ENCODE measurements around the gene XPR1.
"Not testable (repeated sequence)": the region's sequence is repeated elsewhere in the genome, so short reads cannot be mapped to it uniquely, and the experiment has no call there.

Gene XPR1

DNA sequence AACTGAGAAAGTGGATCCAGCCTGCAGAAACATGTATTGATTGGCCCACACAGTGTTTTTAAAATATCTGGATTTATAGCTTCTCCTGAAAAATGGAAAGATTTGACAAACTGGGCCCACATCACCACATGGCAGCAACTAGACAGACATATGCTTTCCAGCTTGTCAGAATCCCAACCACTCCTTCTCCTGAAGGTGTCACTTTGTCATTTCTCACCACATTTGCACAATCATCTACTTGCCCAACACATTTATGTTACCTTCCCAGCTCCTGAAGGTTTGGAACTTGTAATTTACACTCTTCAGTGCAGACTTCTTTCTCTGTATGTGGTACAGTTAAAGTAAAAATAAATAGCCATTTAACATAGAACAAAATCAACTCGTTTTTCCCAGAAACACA, 154.8 kb downstream of the XPR1 start:
- Histone ChIP-seq H3K4me2 (ENCODE audit: low read depth, low read length, poor library complexity, severe bottlenecking) (no peak overlapping the region), H3K4me3 (ENCODE audit: insufficient read depth, low read length, poor library complexity, severe bottlenecking) (no peak overlapping the region), H3K27me3 (ENCODE audit: low read length) (no peaks in the 10 kb centered on the region), H3K9me2 (replicated peaks; ENCODE audit: insufficient read depth, low read length) (no peaks in the 10 kb centered on the region), H2AFZ (ENCODE audit: low read depth, low read length, severe bottlenecking) (no peak overlapping the region), H3F3A (ENCODE audit: insufficient read depth) (no peaks in the 10 kb centered on the region), H3K9me3 (ENCODE audit: insufficient read depth, low read length) (no peaks in the 10 kb centered on the region), H3K36me3 (ENCODE audit: low read length) (no peaks in the 10 kb centered on the region), H3K9ac (ENCODE audit: low read length) (no peak overlapping the region), H3K79me2 (ENCODE audit: insufficient read depth, low read length) (no peaks in the 10 kb centered on the region), H4K20me1 (ENCODE audit: low read depth, low read length) (no peaks in the 10 kb centered on the region), H3K27ac (ENCODE audit: low read depth, low read length) (no peak overlapping the region)
- no peak for TF ChIP-seq EZH2phosphoT487 (conservative IDR thresholded peaks at IDR 0.05; ENCODE audit: low read length)
- TF ChIP-seq, protein P1, sequence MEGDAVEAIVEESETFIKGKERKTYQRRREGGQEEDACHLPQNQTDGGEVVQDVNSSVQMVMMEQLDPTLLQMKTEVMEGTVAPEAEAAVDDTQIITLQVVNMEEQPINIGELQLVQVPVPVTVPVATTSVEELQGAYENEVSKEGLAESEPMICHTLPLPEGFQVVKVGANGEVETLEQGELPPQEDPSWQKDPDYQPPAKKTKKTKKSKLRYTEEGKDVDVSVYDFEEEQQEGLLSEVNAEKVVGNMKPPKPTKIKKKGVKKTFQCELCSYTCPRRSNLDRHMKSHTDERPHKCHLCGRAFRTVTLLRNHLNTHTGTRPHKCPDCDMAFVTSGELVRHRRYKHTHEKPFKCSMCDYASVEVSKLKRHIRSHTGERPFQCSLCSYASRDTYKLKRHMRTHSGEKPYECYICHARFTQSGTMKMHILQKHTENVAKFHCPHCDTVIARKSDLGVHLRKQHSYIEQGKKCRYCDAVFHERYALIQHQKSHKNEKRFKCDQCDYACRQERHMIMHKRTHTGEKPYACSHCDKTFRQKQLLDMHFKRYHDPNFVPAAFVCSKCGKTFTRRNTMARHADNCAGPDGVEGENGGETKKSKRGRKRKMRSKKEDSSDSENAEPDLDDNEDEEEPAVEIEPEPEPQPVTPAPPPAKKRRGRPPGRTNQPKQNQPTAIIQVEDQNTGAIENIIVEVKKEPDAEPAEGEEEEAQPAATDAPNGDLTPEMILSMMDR (IDR thresholded peaks at IDR 0.05; ENCODE audit: insufficient read depth, low read length, poor library complexity, severe bottlenecking): no peak

DNA sequence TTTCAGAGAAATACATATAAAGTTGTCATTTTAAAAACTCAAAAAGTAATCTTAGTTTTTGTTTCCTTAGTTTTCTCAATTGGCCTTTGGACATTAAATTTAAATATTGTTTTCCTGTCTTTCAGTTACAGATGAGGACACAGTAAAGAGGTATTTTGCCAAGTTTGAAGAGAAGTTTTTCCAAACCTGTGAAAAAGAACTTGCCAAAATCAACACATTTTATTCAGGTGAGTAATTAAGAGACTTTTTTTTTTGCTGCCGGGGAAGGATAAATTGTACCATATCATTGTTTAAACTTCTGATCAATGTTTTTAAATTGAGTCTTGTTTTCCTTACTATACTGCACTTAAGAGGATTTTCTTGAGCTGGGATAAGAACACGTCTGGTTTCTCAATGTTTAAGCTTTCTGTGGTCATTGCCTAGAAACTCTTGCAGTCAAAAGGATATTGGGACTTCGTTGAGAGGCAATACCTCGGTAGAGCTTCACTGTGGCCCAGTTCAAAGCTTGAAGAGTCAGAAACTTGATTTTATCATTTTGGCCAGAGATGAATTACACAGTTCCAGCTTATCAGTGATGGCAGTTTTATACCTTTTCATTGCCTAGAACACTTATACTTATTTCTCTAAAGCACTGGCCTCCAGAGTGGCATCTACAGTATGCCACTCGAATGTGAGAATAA, 155.9 kb downstream of the XPR1 start:
- Histone ChIP-seq H3K9me3 (ENCODE audit: insufficient read depth, low read length) (no peaks in the 10 kb centered on the region), H3K79me2 (ENCODE audit: insufficient read depth, low read length) (no peaks in the 10 kb centered on the region), H3K9ac (ENCODE audit: low read length) (no peak overlapping the region), H4K20me1 (ENCODE audit: low read depth, low read length) (no peaks in the 10 kb centered on the region), H2AFZ (ENCODE audit: low read depth, low read length, severe bottlenecking) (no peak overlapping the region), H3K27ac (ENCODE audit: low read depth, low read length) (no peak overlapping the region), H3K4me3 (ENCODE audit: insufficient read depth, low read length, poor library complexity, severe bottlenecking) (no peak overlapping the region), H3K4me2 (ENCODE audit: low read depth, low read length, poor library complexity, severe bottlenecking) (no peak overlapping the region), H3K9me2 (replicated peaks; ENCODE audit: insufficient read depth, low read length) (no peaks in the 10 kb centered on the region), H3F3A (ENCODE audit: insufficient read depth) (no peaks in the 10 kb centered on the region), H3K27me3 (ENCODE audit: low read length) (no peaks in the 10 kb centered on the region), H3K36me3 (ENCODE audit: low read length) (no peaks in the 10 kb centered on the region)
- TF ChIP-seq, protein P1 (IDR thresholded peaks at IDR 0.05; ENCODE audit: insufficient read depth, low read length, poor library complexity, severe bottlenecking): no peak
- no peak for TF ChIP-seq EZH2phosphoT487 (conservative IDR thresholded peaks at IDR 0.05; ENCODE audit: low read length)

DNA sequence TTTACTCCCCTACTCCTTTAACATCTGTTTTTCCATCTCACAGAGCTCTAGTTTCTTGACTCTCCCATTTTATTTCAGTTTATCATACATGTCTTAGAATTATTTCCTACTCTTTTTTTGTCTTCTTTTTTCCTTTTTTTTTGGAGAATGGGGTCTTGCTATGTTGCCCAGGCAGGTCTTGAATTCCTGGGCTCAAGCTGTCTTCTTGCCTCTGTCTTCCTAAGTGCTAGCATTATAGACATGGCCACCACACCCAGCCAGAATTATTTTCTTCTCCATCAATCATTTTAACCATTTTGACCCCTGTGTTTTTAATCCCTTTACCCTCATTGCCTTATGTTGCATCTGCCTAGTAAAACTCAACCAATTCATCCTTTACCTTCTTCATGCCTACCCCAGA, 157.6 kb downstream of the XPR1 start:
- peaks cover 4% of the 10 kb centered on the region; the same call in 1 of the 2 replicates for H3F3A ChIP-seq (ENCODE audit: insufficient read depth)
- TF ChIP-seq EZH2phosphoT487 (conservative IDR thresholded peaks at IDR 0.05; ENCODE audit: low read length): no peak
- TF ChIP-seq, protein P1 (IDR thresholded peaks at IDR 0.05; ENCODE audit: insufficient read depth, low read length, poor library complexity, severe bottlenecking): no peak
- H3K27me3 ChIP-seq (ENCODE audit: low read length): no peaks in the 10 kb centered on the region
- H3K79me2 ChIP-seq (ENCODE audit: insufficient read depth, low read length): no peaks in the 10 kb centered on the region
- H3K9ac ChIP-seq (ENCODE audit: low read length): no peak overlapping the region
- no peaks in the 10 kb centered on the region for H3K36me3 ChIP-seq (ENCODE audit: low read length)
- H3K9me2 ChIP-seq (replicated peaks; ENCODE audit: insufficient read depth, low read length): no peaks in the 10 kb centered on the region
- H2AFZ ChIP-seq (ENCODE audit: low read depth, low read length, severe bottlenecking): no peak overlapping the region
- H3K4me3 ChIP-seq (ENCODE audit: insufficient read depth, low read length, poor library complexity, severe bottlenecking): no peak overlapping the region
- no peak overlapping the region for H3K4me2 ChIP-seq (ENCODE audit: low read depth, low read length, poor library complexity, severe bottlenecking)
- H4K20me1 ChIP-seq (ENCODE audit: low read depth, low read length): no peaks in the 10 kb centered on the region
- H3K9me3 ChIP-seq (ENCODE audit: insufficient read depth, low read length): no peaks in the 10 kb centered on the region
- H3K27ac ChIP-seq (ENCODE audit: low read depth, low read length): no peak overlapping the region

DNA sequence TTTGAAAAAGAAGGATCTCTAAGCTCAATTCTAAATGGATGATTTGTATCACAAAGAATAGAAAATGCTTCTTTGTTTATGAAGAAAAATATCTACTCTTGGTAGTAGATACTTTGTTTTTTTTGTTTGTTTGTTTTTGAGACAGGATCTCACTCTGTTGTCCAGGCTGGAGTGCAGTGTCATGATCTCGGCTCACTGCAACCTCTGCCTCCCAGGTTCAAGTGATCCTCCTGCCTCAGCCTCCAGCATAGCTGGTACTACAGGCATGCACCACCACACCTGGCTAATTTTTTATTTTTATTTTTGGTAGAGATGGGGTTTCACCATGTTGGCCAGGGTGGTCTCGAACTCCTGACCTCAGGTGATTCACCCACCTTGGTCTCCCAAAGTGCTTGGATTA, 159.3 kb downstream of the XPR1 start:
- not testable (repeated sequence) for H3K27ac ChIP-seq (ENCODE audit: low read depth, low read length); H3K27me3 ChIP-seq (ENCODE audit: low read length); H3K9me2 ChIP-seq (replicated peaks; ENCODE audit: insufficient read depth, low read length); H4K20me1 ChIP-seq (ENCODE audit: low read depth, low read length); H3K36me3 ChIP-seq (ENCODE audit: low read length); H3K4me2 ChIP-seq (ENCODE audit: low read depth, low read length, poor library complexity, severe bottlenecking); H3K4me3 ChIP-seq (ENCODE audit: insufficient read depth, low read length, poor library complexity, severe bottlenecking); H3K9ac ChIP-seq (ENCODE audit: low read length); H3F3A ChIP-seq (ENCODE audit: insufficient read depth); H2AFZ ChIP-seq (ENCODE audit: low read depth, low read length, severe bottlenecking); H3K9me3 ChIP-seq (ENCODE audit: insufficient read depth, low read length); H3K79me2 ChIP-seq (ENCODE audit: insufficient read depth, low read length)
